Small intestine (tissue), 7 donors: ENCODE data around the gene ANO4. TPM values are rescaled to one million over a fixed set of nuclear protein-coding genes. Genes with fewer than 3 reads are reported as not detected.
A peak's percentile ranks its signal among the peaks of the same experiment; 100 is the strongest.

Experiments used
- DNase-seq, 2 donors: peaks; one replicate each; pipeline versions ENCODE4 v3.0.0 to v3.0.0-alpha.2; 2013
- FAIRE-seq: peaks from 2 replicates; lab custom pipeline; 2012; peaks lifted over from hg19 to GRCh38; lab: Jason Lieb, UNC
- H3K27ac ChIP-seq, 3 donors: one replicate each; pipeline ENCODE4 v1.5.1; 2013; ENCODE audit warnings: low read length in 2 of 3, mild to moderate bottlenecking in 2 of 3, control low read depth in 1 of 3, inconsistent platforms in 1 of 3, low read depth in 1 of 3, moderate library complexity in 1 of 3
- H3K27me3 ChIP-seq, 3 donors: one replicate each; pipeline ENCODE4 v1.6.1; 2013; ENCODE audit warnings: low read length in 3 of 3, inconsistent platforms in 1 of 3; ENCODE audit not compliant: control insufficient read depth in 3 of 3, insufficient read depth in 3 of 3
- H3K36me3 ChIP-seq, 3 donors: one replicate each; pipeline ENCODE4 v1.6.1; 2013; ENCODE audit warnings: low read length in 3 of 3, inconsistent platforms in 1 of 3, low read depth in 1 of 3, mild to moderate bottlenecking in 1 of 3, moderate library complexity in 1 of 3; ENCODE audit not compliant: control insufficient read depth in 3 of 3, insufficient read depth in 2 of 3
- H3K4me1 ChIP-seq, 3 donors: one replicate each; pipeline ENCODE4 v1.6.1; 2013; ENCODE audit warnings: low read length in 2 of 3, inconsistent platforms in 1 of 3, low read depth in 1 of 3, mild to moderate bottlenecking in 1 of 3, moderate library complexity in 1 of 3; ENCODE audit not compliant: control insufficient read depth in 3 of 3, insufficient read depth in 2 of 3
- H3K4me3 ChIP-seq, 3 donors: one replicate each; pipeline ENCODE4 v1.5.1; 2013; ENCODE audit warnings: low read length in 3 of 3, control low read depth in 1 of 3, inconsistent platforms in 1 of 3, low read depth in 1 of 3, mild to moderate bottlenecking in 1 of 3, moderate library complexity in 1 of 3
- H3K9me3 ChIP-seq, 2 donors: one replicate each; pipeline ENCODE4 v1.6.1; 2013; ENCODE audit warnings: low read depth in 1 of 2, low read length in 1 of 2; ENCODE audit not compliant: control insufficient read depth in 2 of 2, insufficient read depth in 1 of 2
- WGBS, 3 donors: extraction: QIAGEN DNeasy Blood & Tissue Kit; methylation state at CpG; one replicate each; pipeline ENCODE4 v1.1.7; 2013; 5-methylcytosine and 5-hydroxymethylcytosine counted together
- polyA plus RNA-seq, 4 donors: library from polyadenylated mRNA; stranded (reverse) in 3 of 4; unstranded in 1 of 4; fragments of 200-250 nt in 3 of 4; fragments of 120-200 nt in 1 of 4; gene quantifications; one replicate each; pipeline versions ENCODE4 v1.2.1 to v1.2.3, GENCODE V29; 2013
- donor health status: healthy with polysubstance abuse.
- donor health status: control.
- donor health status: control.
- donor health status: Bipolar disorder and iron deficiency.
- donor health status: healthy.

Gene ANO4
- polyA plus RNA-seq, 4 donors = 0.03 to 2.1 (median 0.54) TPM; not detected in 1

GRCh38 chr12:100962086-100962712, 167.6 kb downstream of the ANO4 start:
- Histone ChIP-seq H3K36me3 (no peaks in the 10 kb centered on the region), H3K27me3 (no peaks in the 10 kb centered on the region), H3K4me1 (peaks cover 0 to 9% (median 3%) of the 10 kb centered on the region in 3 donors), H3K9me3 (no peaks in the 10 kb centered on the region), H3K27ac (peak overlapping the region in 1 of 3 donors; percentile 36), H3K4me3 (no peak overlapping the region)
- 26 to 76% (median 47%) methylated on average over 5 of the region's 5 CpGs for WGBS, 3 donors
- DNase-seq (peak; percentile 6 to 80), FAIRE-seq (no peak)

DNA sequence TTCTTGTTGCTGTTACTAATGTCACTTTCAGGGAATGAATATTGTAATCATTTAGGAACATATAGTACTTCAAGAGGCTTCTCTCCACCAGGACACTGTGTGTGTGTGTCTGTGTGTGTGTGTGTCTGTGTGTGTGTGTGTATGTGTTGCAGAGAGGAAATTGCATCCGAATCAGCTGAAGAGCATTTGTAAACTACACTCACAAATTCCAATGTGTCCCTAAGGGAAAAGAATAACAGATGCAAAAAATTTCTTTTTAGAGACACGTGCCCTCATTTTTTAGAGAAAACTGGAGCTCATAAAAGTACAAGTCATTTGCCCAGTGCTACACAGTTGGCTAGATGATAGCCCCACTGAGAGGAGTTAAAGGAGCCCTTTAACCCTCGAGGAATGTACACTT, 168.8 kb downstream of the ANO4 start:
- Histone ChIP-seq H3K9me3 (no peaks in the 10 kb centered on the region), H3K4me1 (peaks cover 0 to 11% (median 3%) of the 10 kb centered on the region in 3 donors), H3K36me3 (no peaks in the 10 kb centered on the region), H3K27me3 (no peaks in the 10 kb centered on the region), H3K4me3 (no peak overlapping the region), H3K27ac (no peak overlapping the region)
- FAIRE-seq (no peak), DNase-seq (no peak)
- 69 to 82% (median 71%) methylated on average over 3 of the region's 3 CpGs for WGBS, 3 donors

GRCh38 chr12:100964028-100964427, 169.5 kb downstream of the ANO4 start:
- H3K9me3 ChIP-seq = no peaks in the 10 kb centered on the region
- no peak for DNase-seq
- WGBS, 3 donors = 45 to 70% (median 57%) methylated on average over 2 of the region's 2 CpGs
- H3K36me3 ChIP-seq = no peaks in the 10 kb centered on the region
- no peak overlapping the region for H3K4me3 ChIP-seq
- H3K27ac ChIP-seq = no peak overlapping the region
- no peaks in the 10 kb centered on the region for H3K27me3 ChIP-seq
- H3K4me1 ChIP-seq = peaks cover 0 to 11% (median 3%) of the 10 kb centered on the region in 3 donors
- FAIRE-seq = no peak

DNA sequence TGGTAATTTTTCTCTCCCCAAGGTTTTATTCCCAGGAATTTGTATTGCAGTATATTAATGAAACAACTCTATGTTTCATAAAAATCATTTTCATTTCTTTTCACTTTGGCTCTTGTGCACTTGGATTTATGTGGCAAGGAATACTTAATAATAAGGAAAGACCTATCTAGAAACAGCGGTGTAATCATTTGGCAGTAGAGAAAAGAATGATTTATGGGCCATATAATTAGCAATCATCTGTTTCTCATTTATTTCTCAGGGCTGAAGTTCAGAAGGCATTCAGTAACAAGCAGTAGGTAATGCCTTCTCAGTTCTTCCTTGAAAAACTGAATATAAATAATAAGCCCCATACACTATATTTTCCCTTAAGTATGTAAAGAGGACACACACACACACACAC, 172.6 kb downstream of the ANO4 start:
- Histone ChIP-seq H3K36me3 (no peaks in the 10 kb centered on the region), H3K27me3 (no peaks in the 10 kb centered on the region), H3K4me1 (peaks cover 0 to 10% (median 5%) of the 10 kb centered on the region in 3 donors), H3K9me3 (no peaks in the 10 kb centered on the region), H3K27ac (peak overlapping the region in 1 of 3 donors; percentile 55), H3K4me3 (no peak overlapping the region)
- DNase-seq (peak; percentile 58 to 84), FAIRE-seq (peak; percentile 65)
- WGBS, 3 donors = 15 to 45% (median 32%) methylated on average over 1 of the region's 1 CpG

GRCh38 chr12:100970894-100971293, 176.3 kb downstream of the ANO4 start:
- DNase-seq (no peak), FAIRE-seq (no peak)
- Histone ChIP-seq H3K36me3 (no peaks in the 10 kb centered on the region), H3K27me3 (no peaks in the 10 kb centered on the region), H3K4me3 (no peak overlapping the region), H3K9me3 (no peaks in the 10 kb centered on the region), H3K4me1 (peaks cover 0 to 6% (median 2%) of the 10 kb centered on the region in 3 donors), H3K27ac (no peak overlapping the region)
- WGBS, 3 donors = 79 to 83% (median 80%) methylated on average over 4 of the region's 4 CpGs

DNA sequence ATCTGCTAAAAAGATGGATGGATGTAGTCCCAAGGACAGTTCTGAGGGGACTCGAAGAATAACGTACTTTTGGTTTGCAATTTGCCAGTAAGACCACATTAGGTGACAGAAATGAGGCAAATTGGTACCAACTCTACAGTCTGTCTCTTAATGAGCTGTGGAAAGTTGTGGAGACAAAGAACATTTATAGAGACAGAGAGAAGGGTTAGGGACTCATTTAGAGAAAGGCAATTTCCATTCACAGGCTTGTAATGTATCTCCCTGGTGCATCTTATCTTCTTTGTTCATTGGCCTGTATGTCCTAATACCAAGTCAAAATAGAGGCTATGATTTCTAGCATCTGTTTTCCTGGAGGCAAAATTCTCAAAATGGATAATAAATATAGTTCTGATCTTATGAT, 177.5 kb downstream of the ANO4 start:
- Histone ChIP-seq H3K4me3 (no peak overlapping the region), H3K27ac (no peak overlapping the region), H3K36me3 (no peaks in the 10 kb centered on the region), H3K9me3 (no peaks in the 10 kb centered on the region), H3K4me1 (peaks cover 0 to 6% (median 2%) of the 10 kb centered on the region in 3 donors), H3K27me3 (no peaks in the 10 kb centered on the region)
- 84 to 91% (median 89%) methylated on average over 2 of the region's 2 CpGs for WGBS, 3 donors
- no peak for DNase-seq
- no peak for FAIRE-seq

- Histone ChIP-seq H3K4me3 (no peak overlapping the region), H3K9me3 (no peaks in the 10 kb centered on the region), H3K4me1 (peaks cover 0 to 4% (median 2%) of the 10 kb centered on the region in 3 donors), H3K27me3 (no peaks in the 10 kb centered on the region), H3K27ac (no peak overlapping the region), H3K36me3 (no peaks in the 10 kb centered on the region)
- 72 to 77% (median 73%) methylated on average over 3 of the region's 3 CpGs for WGBS, 3 donors
- no peak for FAIRE-seq
- no peak for DNase-seq
Observed at GRCh38 chr12:100974341-100974740, 179.8 kb downstream of the ANO4 start.

- WGBS, 3 donors = 82 to 87% (median 83%) methylated on average over 9 of the region's 9 CpGs
- Histone ChIP-seq H3K4me3 (no peak overlapping the region), H3K27me3 (no peaks in the 10 kb centered on the region), H3K27ac (no peak overlapping the region), H3K4me1 (peaks cover 0 to 3% (median 2%) of the 10 kb centered on the region in 3 donors), H3K9me3 (no peaks in the 10 kb centered on the region), H3K36me3 (no peaks in the 10 kb centered on the region)
- DNase-seq (no peak), FAIRE-seq (no peak)
Observed at GRCh38 chr12:100974747-100975146, 180.2 kb downstream of the ANO4 start.

DNA sequence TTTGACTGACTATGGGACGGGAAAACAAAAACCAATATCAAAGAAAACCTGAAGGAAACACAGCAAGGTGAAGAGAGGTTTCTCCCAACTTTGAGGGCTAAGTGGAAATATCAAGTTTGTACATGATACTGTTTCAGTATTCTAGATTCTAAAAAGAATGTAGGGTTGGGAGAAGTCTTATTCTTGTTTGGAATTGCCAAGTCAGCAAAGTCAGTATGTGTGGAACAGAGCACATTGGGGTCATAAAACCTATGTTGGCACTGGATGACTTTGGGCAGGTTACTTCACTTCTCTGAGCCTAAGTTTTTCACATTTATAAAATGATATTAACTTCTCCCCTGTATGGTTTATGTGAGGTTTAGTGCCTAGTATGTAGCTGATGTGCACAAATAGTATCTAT, 182.2 kb downstream of the ANO4 start:
- WGBS, 3 donors = 87 to 96% (median 90%) methylated on average over 1 of the region's 1 CpG
- FAIRE-seq = no peak
- DNase-seq = no peak
- Histone ChIP-seq H3K9me3 (no peaks in the 10 kb centered on the region), H3K4me3 (no peak overlapping the region), H3K4me1 (no peaks in the 10 kb centered on the region), H3K36me3 (no peaks in the 10 kb centered on the region), H3K27ac (no peak overlapping the region), H3K27me3 (no peaks in the 10 kb centered on the region)
